H9 (cell line): ENCODE data around the gene C15orf40. TPM values are rescaled to one million over a fixed set of nuclear protein-coding genes. Genes with fewer than 3 reads are reported as not detected.

Experiments used
- DNase-seq: peaks from one replicate; pipeline ENCODE4 v3.0.0-alpha.2; 2017
- H2AFZ ChIP-seq: one replicate; pipeline ENCODE4 v1.6.1; 2013; ENCODE audit warnings: mild to moderate bottlenecking, low read length, control low read depth, moderate library complexity
- H2AK5ac ChIP-seq: 2 replicates; pipeline ENCODE4 v1.6.1; 2013; ENCODE audit warnings: low read length, control low read depth, mixed read lengths; ENCODE audit not compliant: insufficient read length
- H2BK120ac ChIP-seq: one replicate; pipeline ENCODE4 v1.6.1; 2013; ENCODE audit warnings: low read depth, mild to moderate bottlenecking, low read length, control low read depth, inconsistent platforms; ENCODE audit not compliant: poor library complexity, severe bottlenecking
- H2BK12ac ChIP-seq: 2 replicates; pipeline ENCODE4 v1.6.1; 2013; ENCODE audit warnings: low read length, control low read depth, mixed read lengths, low read depth; ENCODE audit not compliant: insufficient read length
- H2BK15ac ChIP-seq: 2 replicates; pipeline ENCODE4 v1.6.1; 2013; ENCODE audit warnings: low read depth, low read length, control low read depth
- H2BK20ac ChIP-seq: one replicate; pipeline ENCODE4 v1.6.1; 2013; ENCODE audit warnings: low read depth, mild to moderate bottlenecking, low read length, control low read depth, inconsistent platforms; ENCODE audit not compliant: poor library complexity, severe bottlenecking
- H2BK5ac ChIP-seq: 2 replicates; pipeline ENCODE4 v1.6.1; 2013; ENCODE audit warnings: low read length, control low read depth, mixed read lengths; ENCODE audit not compliant: insufficient read length
- H3K14ac ChIP-seq: 2 replicates; pipeline ENCODE4 v1.6.1; 2013; ENCODE audit warnings: low read length, control low read depth; ENCODE audit not compliant: insufficient read depth
- H3K18ac ChIP-seq: 2 replicates; pipeline ENCODE4 v1.6.1; 2013; ENCODE audit warnings: low read depth, mild to moderate bottlenecking, mixed read lengths, low read length, control low read depth; ENCODE audit not compliant: insufficient read length
- H3K23ac ChIP-seq: 2 replicates; pipeline ENCODE4 v1.6.1; 2013; ENCODE audit warnings: low read length, control low read depth, mixed read lengths, low read depth; ENCODE audit not compliant: insufficient read length
- H3K23me2 ChIP-seq: 2 replicates; pipeline ENCODE4 v1.6.1; 2013; ENCODE audit warnings: low read depth, mild to moderate bottlenecking, mixed read lengths, low read length, control low read depth; ENCODE audit not compliant: insufficient read length, poor library complexity, severe bottlenecking
- H3K27ac ChIP-seq: 2 replicates; pipeline ENCODE4 v1.5.1; 2013; ENCODE audit warnings: low read length, control low read depth, mixed read lengths, low read depth; ENCODE audit not compliant: insufficient read length
- H3K27me3 ChIP-seq: 2 replicates; pipeline ENCODE4 v1.6.1; 2013; ENCODE audit warnings: low read length, control low read depth, inconsistent platforms; ENCODE audit not compliant: insufficient read depth
- H3K4ac ChIP-seq: 2 replicates; pipeline ENCODE4 v1.6.1; 2013; ENCODE audit warnings: low read depth, mild to moderate bottlenecking, control low read depth, inconsistent platforms, low read length, moderate library complexity
- H3K4me1 ChIP-seq: 2 replicates; pipeline ENCODE4 v1.6.1; 2013; ENCODE audit warnings: low read length, control low read depth, inconsistent platforms; ENCODE audit not compliant: insufficient read depth
- H3K4me2 ChIP-seq: 2 replicates; pipeline ENCODE4 v1.6.1; 2013; ENCODE audit warnings: low read length, control low read depth, mixed read lengths; ENCODE audit not compliant: insufficient read length, insufficient read depth
- H3K56ac ChIP-seq: 2 replicates; pipeline ENCODE4 v1.6.1; 2013; ENCODE audit warnings: low read depth, mild to moderate bottlenecking, mixed read lengths, low read length, control low read depth; ENCODE audit not compliant: insufficient read length
- H3K79me1 ChIP-seq: 2 replicates; pipeline ENCODE4 v1.6.1; 2013; ENCODE audit warnings: low read depth, mild to moderate bottlenecking, moderate library complexity, low read length, control low read depth, inconsistent platforms; ENCODE audit not compliant: insufficient read depth, poor library complexity, severe bottlenecking
- H3K79me2 ChIP-seq: 2 replicates; pipeline ENCODE4 v1.6.1; 2013; ENCODE audit warnings: low read length, control low read depth, inconsistent platforms; ENCODE audit not compliant: insufficient read depth
- H3K9ac ChIP-seq: 2 replicates; pipeline ENCODE4 v1.6.1; 2013; ENCODE audit warnings: low read length, control low read depth, mixed read lengths; ENCODE audit not compliant: insufficient read length; ENCODE audit errors: extremely low read depth
- H3K9me3 ChIP-seq: one replicate; pipeline ENCODE4 v1.6.1; 2013; ENCODE audit warnings: low read depth, low read length, inconsistent platforms; ENCODE audit not compliant: control insufficient read depth
- H3T11ph ChIP-seq: one replicate; pipeline ENCODE4 v1.6.1; 2013; ENCODE audit warnings: mild to moderate bottlenecking, low read length, control low read depth, inconsistent platforms
- H4K20me1 ChIP-seq: one replicate; pipeline ENCODE4 v1.6.1; 2013; ENCODE audit not compliant: control insufficient read depth, insufficient read length, insufficient read depth
- H4K5ac ChIP-seq: 2 replicates; pipeline ENCODE4 v1.6.1; 2013; ENCODE audit warnings: low read depth, mild to moderate bottlenecking, mixed read lengths, low read length, control low read depth; ENCODE audit not compliant: insufficient read length
- H4K8ac ChIP-seq: replicated peaks from 2 replicates; pipeline ENCODE4 v1.6.1; 2013; ENCODE audit warnings: low read length, control low read depth, mixed read lengths, low read depth; ENCODE audit not compliant: insufficient read length
- H4K91ac ChIP-seq: 2 replicates; pipeline ENCODE4 v1.6.1; 2013; ENCODE audit warnings: low read depth, mild to moderate bottlenecking, moderate library complexity, mixed read lengths, low read length, control low read depth; ENCODE audit not compliant: insufficient read length
- H3K27ac Mint-ChIP-seq, 3 experiments: 2 replicates in 2 of 3; 3 replicates in 1 of 3; pipeline ENCODE4 v1.8.0; 2020 to 2021; ENCODE audit warnings: mixed read lengths in 3 of 3, mild to moderate bottlenecking in 1 of 3, moderate library complexity in 1 of 3
- H3K27me3 Mint-ChIP-seq: 2 replicates; pipeline ENCODE4 v1.8.0; 2021; ENCODE audit warnings: low read depth, mild to moderate bottlenecking, moderate library complexity, mixed read lengths
- H3K36me3 Mint-ChIP-seq, 3 experiments: 2 replicates in 2 of 3; 3 replicates in 1 of 3; pipeline ENCODE4 v1.8.0; 2020 to 2021; ENCODE audit warnings: low read depth in 3 of 3, mixed read lengths in 3 of 3; ENCODE audit not compliant: insufficient read depth in 1 of 3
- H3K4me1 Mint-ChIP-seq, 2 experiments: 2 replicates each; pipeline ENCODE4 v1.8.0; 2020; ENCODE audit warnings: mixed read lengths in 2 of 2
- H3K4me3 Mint-ChIP-seq, 2 experiments: 2 replicates in 1 of 2; 3 replicates in 1 of 2; pipeline ENCODE4 v1.8.0; 2020 to 2021; ENCODE audit warnings: mild to moderate bottlenecking in 2 of 2, mixed read lengths in 2 of 2, moderate library complexity in 1 of 2
- H3K9me3 Mint-ChIP-seq, 2 experiments: 2 replicates in 1 of 2; 3 replicates in 1 of 2; pipeline ENCODE4 v1.8.0; 2020; ENCODE audit warnings: mild to moderate bottlenecking in 2 of 2, mixed read lengths in 2 of 2, moderate library complexity in 1 of 2
- WGBS: extraction: QIAGEN DNeasy Blood & Tissue Kit; methylation state at CpG from one replicate; pipeline ENCODE4 v1.1.7; 2013; ENCODE audit warnings: missing lambda C conversion rate, low lambda C conversion rate, mixed read lengths; ENCODE audit not compliant: insufficient read length; ENCODE audit errors: extremely low coverage; 5-methylcytosine and 5-hydroxymethylcytosine counted together
- total RNA-seq: library from RNA; stranded (reverse); gene quantifications from 2 replicates; pipeline ENCODE4 v1.2.1, GENCODE V29; 2021
- TF ChIP-seq, protein P1 (sequence below): fragments of 200-600 bp; sonication (generic); conservative IDR thresholded peaks from 3 replicates; pipeline ENCODE4 v1.8.0; 2021; ENCODE audit warnings: antibody characterized with exemption, mild to moderate bottlenecking

The C15orf40 gene
- total RNA-seq, 1 experiment from 2014 or later: 11.5 TPM

DNA sequence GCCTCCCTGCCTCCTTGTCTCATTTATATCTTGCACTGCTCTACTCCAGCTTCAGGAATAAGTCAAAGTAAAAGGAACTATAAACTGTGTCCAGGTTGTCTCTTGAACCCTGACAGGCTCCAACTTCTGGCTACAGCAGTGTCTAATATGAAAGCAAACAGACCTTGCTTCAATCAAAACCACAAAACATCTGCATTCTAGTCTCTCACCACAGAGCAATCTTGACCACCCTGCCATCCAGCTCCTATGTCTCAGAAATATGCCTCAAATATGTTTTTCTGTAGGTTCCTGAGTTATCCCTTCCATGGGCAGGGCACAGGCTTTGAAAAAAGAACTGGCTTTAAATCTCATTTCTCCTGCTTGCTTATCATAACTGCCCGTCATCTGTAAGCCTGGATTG is 38.4 kb downstream of the C15orf40 start:
- Histone ChIP-seq H3K79me1 (no peaks in the 10 kb centered on the region), H3T11ph (no peak overlapping the region), H3K9me3 (no peaks in the 10 kb centered on the region), H2BK12ac (no peak overlapping the region), H2BK5ac (no peak overlapping the region), H3K79me2 (no peaks in the 10 kb centered on the region), H3K27ac (no peak overlapping the region), H3K56ac (no peak overlapping the region), H3K4me2 (no peak overlapping the region), H3K23ac (no peak overlapping the region), H4K91ac (no peak overlapping the region), H2BK20ac (no peak overlapping the region), H3K4me1 (no peaks in the 10 kb centered on the region), H2AK5ac (no peak overlapping the region), H2BK120ac (no peak overlapping the region), H3K14ac (no peak overlapping the region), H4K5ac (no peak overlapping the region), H3K9ac (no peak overlapping the region), H4K20me1 (no peaks in the 10 kb centered on the region), H4K8ac (no peak overlapping the region), H2BK15ac (no peak overlapping the region), H3K4ac (no peak overlapping the region), H2AFZ (no peak overlapping the region), H3K23me2 (no peaks in the 10 kb centered on the region), H3K18ac (no peak overlapping the region), H3K27me3 (no peaks in the 10 kb centered on the region)
- Mint-ChIP-seq H3K4me3 (no peak overlapping the region), H3K9me3 (no peaks in the 10 kb centered on the region), H3K27ac (peak overlapping the region in 1 of 3 experiments; percentile 84; a peak in 2 of 7 replicates), H3K4me1 (no peaks in the 10 kb centered on the region), H3K36me3 (no peaks in the 10 kb centered on the region), H3K27me3 (peaks cover 8% of the 10 kb centered on the region)
- no peak for DNase-seq
- TF ChIP-seq, protein P1, sequence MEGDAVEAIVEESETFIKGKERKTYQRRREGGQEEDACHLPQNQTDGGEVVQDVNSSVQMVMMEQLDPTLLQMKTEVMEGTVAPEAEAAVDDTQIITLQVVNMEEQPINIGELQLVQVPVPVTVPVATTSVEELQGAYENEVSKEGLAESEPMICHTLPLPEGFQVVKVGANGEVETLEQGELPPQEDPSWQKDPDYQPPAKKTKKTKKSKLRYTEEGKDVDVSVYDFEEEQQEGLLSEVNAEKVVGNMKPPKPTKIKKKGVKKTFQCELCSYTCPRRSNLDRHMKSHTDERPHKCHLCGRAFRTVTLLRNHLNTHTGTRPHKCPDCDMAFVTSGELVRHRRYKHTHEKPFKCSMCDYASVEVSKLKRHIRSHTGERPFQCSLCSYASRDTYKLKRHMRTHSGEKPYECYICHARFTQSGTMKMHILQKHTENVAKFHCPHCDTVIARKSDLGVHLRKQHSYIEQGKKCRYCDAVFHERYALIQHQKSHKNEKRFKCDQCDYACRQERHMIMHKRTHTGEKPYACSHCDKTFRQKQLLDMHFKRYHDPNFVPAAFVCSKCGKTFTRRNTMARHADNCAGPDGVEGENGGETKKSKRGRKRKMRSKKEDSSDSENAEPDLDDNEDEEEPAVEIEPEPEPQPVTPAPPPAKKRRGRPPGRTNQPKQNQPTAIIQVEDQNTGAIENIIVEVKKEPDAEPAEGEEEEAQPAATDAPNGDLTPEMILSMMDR: no peak
- no CpG with 5 or more reads among the region's 1 CpG for WGBS
